Fibroblast of skin of right quadriceps (primary cell): Measurements from ENCODE around the gene PLCB4.

ENCODE experiments used
- DNase-seq: peaks from one replicate; pipeline ENCODE4 v3.0.0-alpha.2; 2013

The PLCB4 gene

DNA sequence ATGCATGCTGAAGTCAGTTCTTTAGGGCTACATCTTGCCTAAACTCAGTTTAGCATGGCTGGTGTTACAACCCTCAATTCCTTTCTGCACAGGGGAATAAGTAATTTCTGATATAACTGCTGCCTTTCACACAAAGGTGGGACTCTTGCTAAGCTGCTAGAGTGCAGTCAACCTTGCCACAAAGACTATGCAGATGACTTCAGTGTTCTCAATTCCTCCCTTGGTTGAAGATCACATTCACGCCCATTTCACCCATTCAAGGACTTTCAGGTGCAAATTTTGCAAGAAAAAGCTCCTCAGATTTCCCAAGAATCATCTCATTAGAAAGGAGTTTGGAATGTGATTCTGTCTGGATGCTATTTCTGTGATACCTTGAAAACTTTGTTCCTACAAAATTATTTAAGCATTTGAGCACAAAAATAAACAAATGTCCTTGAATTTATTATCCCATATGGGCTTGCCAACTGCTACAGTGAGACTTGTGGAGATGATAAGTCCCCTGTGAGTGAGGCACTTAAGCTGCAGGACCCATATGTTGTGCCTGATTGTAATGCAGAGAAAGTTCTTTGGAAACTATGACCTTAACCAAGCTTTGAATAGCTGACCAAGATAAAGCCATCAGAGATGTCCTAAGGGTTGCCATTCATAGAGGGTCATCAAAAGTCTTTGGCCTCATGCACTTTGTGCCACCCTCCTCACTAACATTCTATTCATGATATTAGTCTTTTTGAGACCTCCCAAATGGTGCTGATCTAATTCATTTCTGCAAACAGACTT, 111.8 kb downstream of the PLCB4 start:
- DNase-seq: no peak

DNA sequence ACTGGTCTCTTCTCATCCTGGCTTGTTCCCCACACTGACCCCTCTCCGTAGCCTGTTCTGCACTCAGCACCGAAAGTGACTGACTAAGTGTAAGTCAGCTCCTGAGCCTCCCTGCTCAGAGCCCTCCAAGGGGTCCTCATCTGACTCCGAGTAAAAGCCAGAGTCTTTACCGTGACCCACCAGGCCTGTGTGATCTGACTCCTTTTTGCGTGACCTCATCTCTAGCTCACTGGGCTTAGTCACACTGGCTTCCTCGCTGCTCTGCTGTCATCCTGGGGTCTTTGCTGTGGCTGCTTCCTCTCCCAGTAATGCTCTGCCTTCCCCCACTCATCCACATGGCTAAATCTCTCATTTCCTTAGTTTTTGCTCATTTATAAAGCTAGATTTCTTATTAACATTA, 116.6 kb downstream of the PLCB4 start:
- peak; percentile 78 for DNase-seq

DNA sequence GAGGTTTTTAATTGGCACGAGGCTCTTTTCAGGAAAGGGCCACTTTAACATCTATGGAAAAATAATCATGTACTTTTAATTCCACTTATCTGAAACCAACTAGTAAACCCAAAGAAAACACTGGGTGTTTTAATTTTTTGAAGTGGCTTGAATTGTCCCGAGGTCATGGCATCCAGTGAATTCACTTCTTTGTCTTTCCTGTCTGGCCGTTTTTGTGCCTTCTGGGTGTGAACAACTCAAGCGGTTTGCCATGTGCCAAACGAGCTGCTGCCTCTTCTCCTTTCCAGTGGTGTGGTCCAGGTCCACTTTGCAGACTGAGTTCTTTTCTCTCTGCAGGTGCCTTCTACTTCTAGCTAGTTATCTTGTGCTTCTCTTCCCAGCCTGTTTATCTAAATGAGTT, 117.5 kb downstream of the PLCB4 start:
- no peak for DNase-seq

- DNase-seq: no peak
These were observed 126.1 kb downstream of the PLCB4 start for GRCh38 chr20:9195031-9195430.

- DNase-seq: no peak
These were observed 127.2 kb downstream of the PLCB4 start for GRCh38 chr20:9196110-9196509.

DNA sequence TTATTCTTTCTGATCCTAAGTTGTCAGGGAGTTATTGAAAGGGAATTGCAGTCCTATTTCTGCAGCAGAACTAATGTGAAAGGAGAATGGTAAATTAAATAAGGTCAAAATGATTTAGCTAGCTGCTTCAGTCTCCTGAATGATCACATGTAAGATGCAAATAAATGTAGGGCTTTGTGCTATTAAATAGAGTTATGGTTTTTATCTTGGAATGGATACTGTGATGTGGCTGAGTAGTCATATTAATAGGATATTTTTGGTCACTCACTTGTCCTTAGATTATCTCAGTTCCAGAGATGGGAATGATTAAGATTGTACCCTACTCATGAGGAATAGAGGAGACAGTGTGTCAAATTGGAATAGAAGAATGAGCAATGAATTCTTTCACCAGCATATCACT, 129.6 kb downstream of the PLCB4 start:
- DNase-seq: no peak

GRCh38 chr20:9200196-9200595, 131.3 kb downstream of the PLCB4 start:
- DNase-seq: peak; percentile 52

DNA sequence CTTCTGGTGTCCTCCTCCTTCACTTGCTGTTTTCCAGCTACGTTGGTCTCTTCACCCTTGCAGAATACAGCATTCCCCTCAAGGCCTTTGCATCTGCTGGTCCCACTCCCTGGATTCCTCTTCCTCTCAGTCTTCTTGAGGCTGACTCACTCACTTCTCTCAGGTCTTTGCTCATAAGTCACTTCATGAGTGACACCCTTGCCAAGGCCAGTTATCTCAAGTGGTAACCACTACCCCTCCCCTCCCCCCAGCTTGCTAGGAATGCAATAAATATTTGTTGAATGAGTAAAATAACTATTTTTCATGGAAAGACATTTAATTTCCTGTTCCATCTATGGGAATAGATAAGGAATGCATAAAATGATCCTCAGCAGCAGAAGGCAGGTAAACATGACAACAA, 131.7 kb downstream of the PLCB4 start:
- peak; percentile 87 for DNase-seq

GRCh38 chr20:9202420-9203080, 133.7 kb downstream of the PLCB4 start:
- DNase-seq: peak; percentile 12

- peak; percentile 10 for DNase-seq
These were observed 134.2 kb downstream of the PLCB4 start for GRCh38 chr20:9203081-9203447.

DNA sequence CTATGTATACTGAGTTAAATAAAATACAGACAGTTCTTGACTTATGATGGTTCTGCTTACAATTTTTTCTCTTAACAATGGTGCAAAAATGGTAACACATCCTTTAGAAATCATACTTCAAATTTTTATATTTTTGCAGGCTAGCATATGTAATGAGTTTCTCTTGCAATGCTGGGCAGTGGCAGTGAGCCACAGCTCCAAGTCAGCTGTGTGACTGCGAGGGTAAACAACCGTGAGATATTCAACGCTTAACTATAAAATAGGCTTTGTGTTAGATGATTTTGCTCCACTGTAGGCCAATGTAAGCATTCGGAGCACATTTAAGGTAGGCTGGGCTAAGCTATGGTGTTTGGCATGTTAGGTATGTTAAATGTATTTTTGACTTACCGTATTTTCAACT, 136.1 kb downstream of the PLCB4 start:
- DNase-seq: no peak

DNA sequence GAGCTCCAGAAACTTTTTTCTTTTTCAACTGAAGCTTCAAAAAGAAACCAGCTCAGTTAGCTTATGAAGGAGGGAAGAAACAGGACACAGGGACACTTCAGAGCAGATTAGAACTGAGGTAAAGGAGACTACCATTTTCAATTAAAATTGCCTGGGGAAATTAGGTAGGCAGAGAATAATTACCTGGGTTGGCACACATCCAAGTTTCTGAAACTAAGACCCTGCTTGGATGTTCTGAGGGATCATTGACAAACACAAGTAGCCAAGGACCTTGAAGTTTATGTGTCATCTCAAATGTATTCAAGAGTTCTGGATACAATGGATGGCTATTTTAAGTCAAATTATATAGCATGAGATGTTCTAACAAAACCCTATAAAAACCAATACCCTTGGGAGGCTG, 137.6 kb downstream of the PLCB4 start:
- DNase-seq: no peak

GRCh38 chr20:9207253-9207652, 138.4 kb downstream of the PLCB4 start:
- no peak for DNase-seq

- DNase-seq: no peak
These were observed 141.5 kb downstream of the PLCB4 start for GRCh38 chr20:9210356-9210755.

GRCh38 chr20:9211016-9211760, 142.3 kb downstream of the PLCB4 start:
- no peak for DNase-seq

DNA sequence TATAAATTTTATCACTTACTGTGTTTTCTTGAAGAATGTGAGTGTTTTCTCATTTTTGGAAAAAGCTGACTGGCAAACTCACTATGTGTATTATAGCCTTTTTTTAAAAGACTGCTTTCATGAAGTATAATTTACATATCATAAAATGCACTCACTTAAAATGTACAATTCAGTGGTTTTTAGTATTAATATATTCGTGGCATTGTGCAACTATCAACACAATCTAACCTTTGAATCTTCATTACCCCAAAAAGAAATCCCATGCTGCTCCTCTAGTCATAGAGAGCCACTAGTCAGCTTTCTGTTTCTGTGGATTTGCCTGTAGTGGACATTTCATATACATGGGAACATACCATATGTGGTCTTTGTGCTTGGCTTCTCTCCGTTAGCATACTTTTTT, 143.8 kb downstream of the PLCB4 start:
- DNase-seq: no peak

DNA sequence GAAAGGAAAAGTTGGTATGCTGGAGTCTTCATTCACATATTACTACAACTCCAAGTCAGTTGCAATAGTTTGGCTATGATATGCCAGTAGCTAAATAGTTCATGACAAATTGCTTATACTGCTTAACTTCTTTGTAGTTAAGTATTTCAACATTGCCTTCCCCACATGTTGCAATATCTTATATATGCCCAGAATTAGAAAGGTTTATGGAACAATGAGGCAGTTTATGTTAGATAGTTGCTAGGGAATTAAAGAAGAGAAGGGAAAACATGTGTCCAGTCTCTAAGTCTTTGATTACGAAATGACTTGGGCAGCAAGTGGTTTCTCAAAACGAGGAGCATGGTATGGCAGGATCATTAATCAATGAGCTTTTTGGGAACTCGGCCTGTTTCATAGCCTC, 145.8 kb downstream of the PLCB4 start:
- peak; percentile 94 for DNase-seq

- no peak for DNase-seq
These were observed 146.7 kb downstream of the PLCB4 start for GRCh38 chr20:9215539-9215938.

GRCh38 chr20:9218531-9218961, 149.7 kb downstream of the PLCB4 start:
- DNase-seq: peak; percentile 91

- DNase-seq: peak; percentile 96
These were observed 152.1 kb downstream of the PLCB4 start for GRCh38 chr20:9220874-9221547.

GRCh38 chr20:9223296-9223695, 154.4 kb downstream of the PLCB4 start:
- DNase-seq: no peak

DNA sequence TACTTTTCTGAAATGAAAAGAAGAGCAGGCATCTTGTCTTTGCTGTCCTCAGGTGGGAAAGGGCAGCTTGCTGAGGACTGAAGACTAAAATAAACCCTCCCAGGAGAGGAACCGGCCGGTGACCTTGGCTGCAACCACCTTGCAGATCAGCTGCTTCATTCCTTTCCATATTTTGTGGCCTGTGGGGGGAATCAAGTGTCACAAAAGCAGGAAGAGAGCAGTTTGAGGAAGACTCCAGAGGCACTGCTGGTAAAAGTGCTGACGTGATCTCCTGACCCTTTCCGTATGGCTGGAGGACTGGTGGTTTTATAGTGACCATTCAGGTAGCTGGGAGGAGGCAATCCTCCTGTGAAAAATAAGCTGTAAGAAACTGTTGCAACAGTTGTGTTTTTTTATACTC, 157.0 kb downstream of the PLCB4 start:
- DNase-seq: no peak

GRCh38 chr20:9227896-9228615, 159.2 kb downstream of the PLCB4 start:
- no peak for DNase-seq
